Stimulated activated CD8-positive, alpha-beta memory T cell treated with anti-CD3 and anti-CD28 coated beads, Interleukin-15, amount 100 ng/mL, for 24 hours (primary cell): Measurements from ENCODE around the gene ACO2.
"Not testable (repeated sequence)": the region's sequence is repeated elsewhere in the genome, so short reads cannot be mapped to it uniquely, and the experiment has no call there.

Experiments
- DNase-seq: peaks from one replicate; pipeline ENCODE4 v3.0.0-alpha.2; 2020; ENCODE audit warnings: low read depth

Gene ACO2

DNA sequence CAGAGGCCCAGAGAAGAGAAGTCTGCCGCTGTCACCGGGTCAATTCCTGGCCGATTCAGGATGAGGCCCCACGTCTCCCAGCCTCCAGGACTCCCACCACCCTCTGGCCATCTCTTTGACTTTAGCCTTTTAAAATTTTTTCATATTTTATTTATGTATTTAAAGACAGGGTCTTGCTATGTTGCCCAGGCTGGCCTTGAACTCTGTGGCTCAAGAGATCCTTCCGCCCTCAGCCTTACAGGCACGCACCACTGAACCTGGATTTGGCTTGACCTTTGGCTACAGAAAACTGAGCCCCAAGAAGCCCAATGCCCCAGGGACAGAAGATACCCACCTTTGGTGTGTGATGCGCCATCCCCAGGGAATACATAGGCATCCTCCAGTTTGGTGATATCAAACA is 71.4 kb downstream of the ACO2 start:
- DNase-seq: no peak

DNA sequence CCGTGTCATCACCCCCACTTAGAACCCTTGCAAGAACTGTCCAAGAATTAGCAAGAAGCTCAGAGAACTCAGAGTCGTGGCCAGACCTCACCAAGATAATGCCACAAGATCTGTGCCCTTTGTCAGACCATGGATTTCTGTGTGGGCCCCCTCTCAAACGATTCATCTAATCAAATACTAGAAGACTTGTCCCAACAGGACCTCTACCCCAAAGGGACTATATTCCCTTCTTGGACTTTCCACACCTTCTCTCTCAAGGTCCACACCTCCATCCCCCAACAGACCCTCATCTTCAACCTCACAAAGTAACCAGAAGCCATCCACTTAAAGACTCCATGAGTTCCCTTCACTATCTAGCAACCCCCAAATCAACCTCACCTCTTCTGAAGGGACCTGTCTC is 72.6 kb downstream of the ACO2 start:
- DNase-seq: no peak

DNA sequence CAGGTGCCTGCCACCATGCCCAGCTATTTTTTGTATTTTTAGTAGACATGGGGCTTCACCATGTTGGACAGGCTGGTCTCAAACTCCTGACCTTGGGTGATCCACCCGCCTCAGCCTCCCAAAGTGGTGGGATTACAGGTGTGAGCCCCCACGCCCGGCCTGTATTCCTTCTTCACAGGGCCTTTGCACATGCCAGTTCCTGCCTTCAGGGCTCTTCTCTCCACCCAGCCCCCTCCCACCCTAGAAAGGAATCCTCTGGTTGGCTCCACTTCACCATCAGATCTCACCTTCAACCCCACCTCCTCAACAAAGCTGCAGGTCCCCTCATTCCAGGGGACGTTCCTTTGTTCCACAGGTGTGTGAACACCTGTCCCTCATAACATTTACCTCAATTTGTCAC is 73.3 kb downstream of the ACO2 start:
- no peak for DNase-seq

DNA sequence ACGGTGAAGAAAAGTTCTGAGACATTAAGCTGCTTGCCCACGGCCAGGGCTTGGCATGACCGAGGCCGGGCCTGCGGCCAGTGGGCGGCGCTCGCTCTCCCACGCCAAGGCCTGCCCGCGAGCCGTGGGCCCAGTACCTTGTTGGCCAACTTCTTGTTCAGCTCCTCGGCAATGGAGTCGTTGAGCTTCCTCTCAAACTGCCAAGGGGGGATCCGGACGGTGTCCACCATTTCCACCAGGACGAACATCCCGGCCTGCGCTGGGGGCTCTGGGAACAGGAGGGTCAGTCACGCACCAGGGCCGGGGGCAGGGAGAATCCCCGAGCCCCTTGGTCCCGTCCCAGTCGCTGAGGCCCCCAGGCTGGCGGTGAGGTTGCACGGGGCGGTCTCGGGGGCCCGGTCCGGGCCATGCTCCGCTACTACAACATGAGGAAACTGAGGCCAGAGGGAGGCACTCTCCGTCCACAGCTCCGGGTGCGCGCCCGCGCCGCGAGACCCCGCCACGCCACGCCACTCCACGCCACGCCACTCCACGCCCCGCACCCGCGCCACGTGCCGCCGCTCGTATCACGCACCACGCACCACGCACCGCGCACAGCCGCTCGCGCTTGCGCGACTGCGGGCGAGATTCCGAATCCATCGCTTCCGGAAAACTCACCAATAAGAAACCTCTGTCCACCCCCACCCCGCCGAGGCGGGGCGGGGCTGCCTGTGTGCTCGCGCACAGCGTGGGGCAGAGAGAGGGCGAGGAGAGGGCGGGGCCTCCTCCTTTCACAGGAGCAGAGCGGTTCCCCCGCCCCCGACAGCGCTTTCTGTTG is 75.1 kb downstream of the ACO2 start, which contains the start of gene POLR3H:
TSS of gene POLR3H (minus strand) at position 617 of the 817 bp plus-strand sequence. CDS start at position 248, 369 bp downstream.
- peak; percentile 85 for DNase-seq

DNA sequence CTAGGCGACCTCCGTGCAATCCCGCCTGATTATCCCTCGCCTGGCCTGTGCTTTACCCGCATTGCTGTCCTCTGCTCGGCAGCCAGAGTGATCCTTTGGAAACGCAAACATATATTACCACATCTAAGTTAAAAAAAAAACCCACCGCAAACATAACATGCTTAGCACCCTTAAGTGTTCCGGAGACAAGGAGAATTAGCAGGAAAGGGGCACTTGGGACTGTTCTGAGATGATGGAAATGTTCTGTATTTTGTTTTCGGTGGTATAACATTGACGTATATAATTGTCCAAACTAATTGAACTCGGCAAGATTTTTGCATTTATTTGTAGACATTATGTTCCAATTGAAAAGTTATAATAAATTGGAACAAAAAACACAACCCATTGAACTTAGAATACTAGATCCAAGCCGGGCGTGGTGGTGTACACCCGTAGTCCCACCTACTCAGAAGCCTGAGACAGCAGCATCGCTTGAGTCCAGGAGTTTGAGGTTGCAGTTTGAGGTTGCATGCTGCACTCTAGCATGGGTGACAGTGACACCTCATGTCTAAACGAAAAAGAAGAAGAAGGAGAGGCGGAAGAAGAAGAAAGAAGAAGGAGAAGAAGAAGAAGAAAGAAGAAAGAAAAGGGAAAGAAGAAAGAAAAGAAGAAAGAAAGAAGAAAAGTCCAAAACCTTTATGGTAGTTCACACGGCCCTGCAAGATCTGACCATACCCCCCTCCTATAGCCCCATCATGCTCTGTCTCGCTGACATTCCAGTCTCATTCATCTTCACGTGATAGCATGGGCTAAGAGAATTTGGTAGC is 76.0 kb downstream of the ACO2 start:
- no peak for DNase-seq

DNA sequence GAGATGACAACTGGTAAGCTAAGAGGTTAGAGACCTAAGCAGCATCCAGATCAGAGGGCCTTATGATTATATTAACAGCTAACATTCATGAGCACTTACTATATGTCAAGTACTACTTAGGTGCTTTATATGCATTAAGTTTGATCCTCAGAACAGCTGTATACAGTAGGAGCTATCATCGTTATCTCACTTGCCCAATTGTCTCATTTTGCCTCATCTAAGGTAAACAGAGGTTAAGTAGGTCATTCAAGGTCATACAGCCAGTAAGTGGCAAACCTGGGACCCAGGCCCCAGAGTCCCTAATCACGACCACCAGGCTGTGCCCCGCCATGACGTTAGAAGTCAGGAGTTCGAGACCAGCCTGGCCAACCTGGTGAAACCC is 79.9 kb downstream of the ACO2 start:
- no peak for DNase-seq

DNA sequence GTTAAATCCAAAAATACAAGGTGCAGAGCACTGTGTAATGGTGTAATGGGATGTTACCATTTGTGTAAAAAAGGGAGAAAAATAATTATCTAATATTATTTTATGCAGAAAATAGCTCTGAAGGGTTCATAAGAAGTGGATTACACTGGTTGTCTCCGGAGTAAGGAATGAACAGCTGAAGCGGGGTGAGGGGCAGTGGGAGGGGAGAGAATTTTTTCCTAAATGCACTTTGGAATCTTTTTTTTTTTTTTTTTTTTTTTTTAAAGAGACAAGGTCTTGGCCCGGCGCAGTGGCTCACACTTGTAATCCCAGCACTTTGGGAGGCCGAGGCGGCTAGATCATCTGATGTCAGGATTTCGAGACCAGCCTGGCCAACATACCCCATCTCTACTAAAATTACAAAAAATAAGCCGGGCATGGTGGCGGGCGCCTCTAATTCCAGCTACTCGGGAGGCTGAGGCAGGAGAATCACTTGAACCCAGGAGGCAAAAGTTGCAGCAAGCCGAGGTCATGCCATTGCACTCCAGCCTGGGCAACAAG is 82.1 kb downstream of the ACO2 start:
- DNase-seq: no peak

DNA sequence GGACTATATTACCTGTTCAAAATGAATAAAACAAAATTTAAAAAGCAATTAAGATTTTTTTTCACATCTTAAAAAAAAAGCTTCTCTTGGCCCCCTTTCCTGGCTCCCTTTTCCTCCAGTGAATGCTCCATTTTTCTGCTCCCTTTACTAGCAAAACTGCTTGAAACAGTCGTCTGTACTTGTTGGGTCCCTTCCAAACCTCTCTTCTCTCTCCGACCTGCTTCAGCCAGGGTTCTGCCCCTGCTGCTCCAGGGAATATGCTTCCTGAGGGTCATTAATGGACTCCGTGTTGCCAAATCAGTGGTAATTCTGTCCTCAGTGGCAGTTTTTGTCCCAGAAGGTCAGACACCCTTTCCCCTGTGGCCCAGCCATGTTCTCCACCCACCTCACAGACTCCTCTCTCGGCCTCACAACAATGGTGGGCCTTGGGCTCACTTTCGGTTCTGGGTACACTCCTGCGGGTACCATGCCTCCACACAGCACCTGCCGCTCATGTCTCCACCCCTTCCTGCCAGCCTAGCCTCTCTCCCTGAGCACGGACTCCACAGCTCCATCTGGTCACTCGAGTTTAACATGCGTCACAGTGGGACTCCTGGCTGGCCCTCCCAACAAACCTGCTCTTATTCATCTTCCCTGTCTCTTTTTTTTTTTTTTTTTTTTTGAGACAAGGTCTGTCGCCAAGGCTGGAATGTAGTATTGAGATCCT is 83.1 kb downstream of the ACO2 start:
- DNase-seq: no peak

DNA sequence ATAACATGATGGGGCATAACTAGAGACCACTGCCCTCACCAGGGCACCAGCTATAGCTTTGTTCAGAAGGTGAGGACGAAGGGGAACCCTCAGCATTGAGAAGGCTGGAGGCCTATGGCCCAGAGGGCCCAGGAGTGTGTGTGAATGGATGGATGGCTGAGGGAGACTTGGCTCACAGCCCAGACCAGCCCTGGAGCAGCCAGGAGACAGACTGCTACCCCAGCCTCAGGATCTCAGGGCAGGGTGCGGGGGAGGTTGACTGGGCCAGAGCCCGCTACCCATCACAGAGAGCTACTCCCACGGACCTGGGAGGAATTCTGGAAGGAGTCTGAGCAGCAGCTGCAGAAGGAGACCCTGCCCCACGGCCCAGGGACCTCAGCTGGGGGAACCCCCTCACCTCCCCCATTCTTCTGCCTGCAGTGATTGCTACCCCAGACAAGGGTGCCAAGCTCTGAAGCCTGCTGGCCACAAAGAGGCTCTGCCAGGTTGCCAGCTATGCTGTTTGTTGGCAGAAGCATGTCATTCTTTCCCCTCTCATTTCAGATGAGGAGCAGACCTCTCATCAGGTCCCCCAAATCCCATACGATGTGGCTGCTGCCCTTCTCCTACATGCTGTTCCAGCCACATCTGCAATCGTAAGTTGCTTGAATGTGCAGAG is 86.5 kb downstream of the ACO2 start:
- no peak for DNase-seq

DNA sequence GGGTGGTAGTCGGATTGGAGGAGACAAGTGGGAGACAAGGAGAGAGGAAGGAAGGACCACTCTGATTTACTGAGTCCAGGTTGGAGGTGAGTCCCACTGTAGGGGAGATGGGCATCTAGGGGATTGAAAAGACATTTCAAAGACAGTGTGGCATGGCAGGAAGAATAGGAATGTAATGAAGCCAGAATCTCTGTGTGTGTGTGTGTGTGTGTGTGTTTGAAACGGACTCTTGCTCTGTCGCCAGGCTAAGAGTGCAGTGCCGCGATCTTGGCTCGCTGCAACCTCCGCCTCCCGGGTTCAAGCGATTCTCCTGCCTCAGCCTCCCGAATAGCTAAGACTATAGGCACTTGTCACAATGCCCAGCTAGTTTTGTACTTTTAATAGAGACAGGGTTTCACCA is 87.6 kb downstream of the ACO2 start:
- no peak for DNase-seq

DNA sequence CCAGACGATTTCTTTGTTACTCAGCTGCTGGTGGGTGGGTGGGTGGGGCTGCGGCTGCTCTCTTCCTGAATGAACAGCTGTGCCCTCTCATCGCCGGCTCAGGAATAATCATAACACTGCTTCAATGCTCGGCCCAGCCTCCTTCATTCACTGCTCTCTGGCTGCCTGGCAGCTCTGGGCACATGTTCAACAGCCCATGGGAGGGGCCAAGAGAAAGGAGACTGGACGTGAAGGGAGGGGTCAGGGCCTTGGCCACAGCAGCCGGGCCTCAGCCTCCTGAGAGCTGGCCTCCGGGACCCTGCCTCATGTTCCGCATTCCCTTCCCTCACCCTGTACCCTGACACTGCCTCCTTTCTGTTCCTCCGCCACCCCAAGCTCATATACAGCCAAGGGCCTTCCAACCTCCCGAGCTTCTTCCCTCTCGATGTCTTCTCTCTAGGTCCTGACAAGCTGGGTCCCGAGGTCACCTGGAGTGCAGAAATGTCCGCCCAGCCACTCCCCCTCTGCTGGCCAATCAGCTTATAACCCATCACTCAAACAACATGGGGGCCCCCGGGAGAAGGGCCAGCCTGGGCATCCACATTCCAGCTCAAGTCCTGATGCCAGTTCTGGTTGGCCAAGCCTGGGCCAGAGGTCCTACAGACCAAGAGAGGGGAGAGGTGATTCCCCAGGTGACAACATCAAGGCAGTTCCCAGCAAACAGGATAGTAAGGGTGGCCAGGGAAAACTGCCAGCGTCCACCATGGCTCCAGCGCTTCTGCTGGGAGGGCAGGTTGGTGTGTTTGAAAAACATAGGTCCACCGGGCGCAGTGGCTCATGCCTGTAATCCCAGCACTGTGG is 88.7 kb downstream of the ACO2 start:
- DNase-seq: no peak

DNA sequence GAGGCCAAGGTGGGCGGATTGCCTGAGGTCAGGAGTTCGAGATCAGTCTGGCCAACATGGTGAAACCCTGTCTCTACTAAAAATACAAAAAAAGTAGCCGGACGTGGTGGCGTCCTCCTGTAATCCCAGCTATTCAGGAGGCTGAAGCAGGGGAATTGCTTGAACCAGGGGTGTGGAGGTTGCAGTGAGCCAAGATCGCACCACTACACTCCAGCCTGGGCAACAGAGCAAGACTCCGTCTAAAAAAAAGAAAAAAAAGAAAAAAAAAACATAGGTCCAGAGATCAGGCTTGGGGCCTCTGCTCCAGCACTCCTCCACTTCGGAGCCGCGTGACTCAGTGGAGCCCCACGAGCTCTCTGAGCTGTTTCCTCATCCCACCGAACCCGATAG is 89.3 kb downstream of the ACO2 start:
- DNase-seq: not testable (repeated sequence)

DNA sequence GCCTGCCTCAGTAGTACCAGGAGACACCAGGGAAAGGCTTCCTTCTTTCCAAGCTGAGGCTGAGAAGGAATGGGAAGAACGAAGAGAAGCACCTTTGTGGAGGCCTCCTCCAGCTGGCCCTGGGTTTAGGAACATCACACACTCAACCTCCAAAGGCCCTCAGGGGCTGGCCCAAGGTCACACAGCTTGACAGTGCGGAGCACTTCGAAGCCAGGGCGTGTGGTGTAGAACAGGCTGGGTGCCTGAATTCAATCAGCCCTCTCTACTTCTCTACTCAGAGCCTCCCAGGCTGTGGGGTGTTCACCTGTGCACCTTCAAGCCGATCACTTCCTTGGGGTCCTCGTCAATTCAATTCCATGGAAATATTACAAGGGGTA is 91.2 kb downstream of the ACO2 start:
- no peak for DNase-seq

DNA sequence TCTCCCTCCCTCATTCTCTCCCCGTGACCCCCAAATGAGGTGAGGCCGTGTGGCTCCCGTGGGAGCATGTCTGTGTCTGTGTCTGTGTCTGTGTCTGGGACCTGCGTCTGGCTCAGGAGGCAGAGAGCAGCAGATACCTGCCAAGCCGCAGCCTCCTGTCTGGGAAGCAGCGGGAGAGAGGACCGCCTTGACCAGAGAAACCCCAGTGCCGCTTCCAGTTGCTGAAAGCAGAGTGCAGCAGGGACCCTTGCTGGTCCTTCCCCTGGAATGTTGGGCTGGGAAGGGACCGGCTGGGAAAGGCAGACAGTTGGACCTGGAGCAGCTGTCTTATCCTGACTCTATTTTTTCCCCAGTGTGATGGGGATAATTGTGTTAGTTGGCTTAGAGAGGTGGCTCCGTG is 92.4 kb downstream of the ACO2 start:
- no peak for DNase-seq

DNA sequence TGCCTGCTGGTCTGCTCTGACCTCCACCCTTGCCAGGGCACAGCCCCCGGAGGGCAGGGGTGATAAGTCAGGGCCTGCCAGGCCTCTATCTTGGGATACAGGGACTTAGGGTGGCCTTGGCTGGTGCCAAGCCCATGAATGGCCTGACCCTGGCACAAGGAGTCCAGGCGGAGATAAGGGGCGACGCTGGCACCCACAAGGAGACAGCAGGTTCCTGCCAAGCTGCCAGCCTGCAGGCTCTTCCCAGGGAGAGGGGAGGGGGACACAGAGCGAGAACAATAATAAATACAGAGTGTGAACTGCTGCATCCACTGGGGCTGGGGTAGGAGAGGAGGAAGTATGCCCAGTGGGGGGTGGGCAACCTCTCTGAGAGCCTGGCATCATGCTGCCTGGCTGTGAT is 92.9 kb downstream of the ACO2 start:
- DNase-seq: no peak

DNA sequence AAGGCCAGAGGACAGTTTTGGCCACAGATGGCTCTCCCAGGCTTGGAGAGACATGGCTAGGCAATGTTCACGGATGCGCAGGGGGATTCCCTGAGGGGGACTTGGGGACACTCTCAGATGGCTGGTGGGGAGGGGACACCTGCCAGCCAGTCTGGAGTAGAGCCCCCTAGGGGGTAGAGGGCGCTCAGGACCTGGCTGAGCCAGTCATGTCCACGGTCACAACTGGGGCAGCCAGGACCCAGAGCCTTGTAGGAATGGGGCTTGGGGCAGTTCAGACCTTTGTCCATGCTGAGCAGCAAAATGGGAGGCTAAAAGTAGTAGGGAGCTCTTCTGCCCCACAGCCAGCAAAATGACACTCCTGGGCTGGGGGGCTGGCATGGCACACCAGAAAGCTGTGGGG is 93.5 kb downstream of the ACO2 start:
- no peak for DNase-seq

DNA sequence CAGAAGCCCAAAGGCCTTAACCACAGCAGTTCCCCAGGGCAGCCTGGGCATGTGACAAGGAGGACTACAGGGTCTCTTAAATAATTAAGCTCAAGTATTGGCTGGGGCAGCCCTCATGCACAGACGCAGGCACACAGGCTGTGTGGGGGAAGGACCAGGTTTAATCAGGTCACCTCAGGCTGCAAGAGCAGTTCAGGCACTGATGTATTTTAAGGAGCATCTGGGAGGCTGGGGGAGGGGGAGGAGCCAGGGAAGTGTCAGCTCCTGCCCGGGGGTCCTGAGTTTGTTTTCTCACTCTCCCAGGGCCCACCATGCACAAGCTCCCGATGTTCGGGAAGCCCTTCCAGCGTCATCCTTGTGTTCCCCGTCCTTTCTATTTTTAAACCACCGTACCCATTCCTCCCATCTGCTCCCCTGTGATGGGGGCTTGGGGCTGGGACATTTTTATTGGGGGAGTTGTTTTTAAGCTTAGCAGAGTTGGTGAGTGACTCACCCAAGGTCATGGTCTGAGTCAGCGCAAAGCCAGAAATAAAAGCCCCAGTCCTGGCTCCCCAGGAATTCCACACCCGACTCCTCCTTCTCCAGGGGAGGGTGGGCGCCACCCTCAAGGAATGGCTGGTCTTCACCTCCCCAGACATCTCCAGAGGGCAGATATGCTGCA is 94.3 kb downstream of the ACO2 start:
- no peak for DNase-seq

DNA sequence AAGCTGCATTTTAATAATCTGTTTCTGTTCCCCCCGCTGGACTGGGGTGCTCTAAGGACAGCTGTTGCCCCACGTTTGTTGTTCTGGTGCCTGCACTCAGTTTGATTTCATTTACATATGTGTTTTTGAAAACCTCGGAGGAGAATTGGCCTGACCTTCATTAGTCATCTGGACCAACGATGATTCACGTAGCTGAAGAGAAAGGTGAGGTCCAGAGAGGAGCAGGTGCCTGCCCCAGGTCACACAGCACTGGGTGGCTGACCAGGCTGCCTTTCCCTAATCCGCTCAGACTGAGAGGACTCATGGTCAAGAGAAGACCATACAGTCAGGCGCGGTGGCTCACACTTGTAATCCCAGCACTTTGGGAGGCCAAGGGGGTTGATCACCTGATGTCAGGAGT is 95.6 kb downstream of the ACO2 start:
- DNase-seq: no peak

DNA sequence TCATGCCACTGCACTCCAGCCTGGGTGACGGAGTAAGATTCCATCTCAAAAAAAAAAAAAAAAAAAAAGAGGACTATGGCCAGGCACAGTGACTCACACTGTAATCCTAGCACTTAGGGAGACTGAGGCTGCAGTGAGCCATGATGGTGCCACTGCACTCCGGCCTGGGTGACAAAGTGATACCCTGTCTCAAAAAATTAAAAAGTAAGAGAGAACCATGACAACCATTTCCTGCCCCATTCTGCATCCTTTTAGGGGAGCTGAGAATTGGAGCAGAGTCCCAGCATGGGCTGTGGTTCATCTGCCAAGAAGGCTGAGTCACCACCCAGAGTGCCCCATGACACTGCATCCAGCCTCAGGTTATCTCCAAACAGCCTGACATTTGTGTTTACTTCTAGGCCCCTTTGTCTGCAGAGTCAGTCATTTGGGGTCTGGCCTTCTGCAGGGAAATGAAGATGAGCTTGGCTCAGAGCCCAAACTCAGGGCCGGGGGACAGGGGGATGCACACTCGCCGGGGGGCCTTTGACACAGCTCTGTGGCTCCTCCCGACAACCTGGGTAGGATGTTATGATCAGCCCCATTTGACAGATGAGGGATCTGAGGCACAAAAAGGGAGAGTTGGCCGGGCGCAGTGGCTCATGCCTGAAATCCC is 96.6 kb downstream of the ACO2 start:
- DNase-seq: no peak

DNA sequence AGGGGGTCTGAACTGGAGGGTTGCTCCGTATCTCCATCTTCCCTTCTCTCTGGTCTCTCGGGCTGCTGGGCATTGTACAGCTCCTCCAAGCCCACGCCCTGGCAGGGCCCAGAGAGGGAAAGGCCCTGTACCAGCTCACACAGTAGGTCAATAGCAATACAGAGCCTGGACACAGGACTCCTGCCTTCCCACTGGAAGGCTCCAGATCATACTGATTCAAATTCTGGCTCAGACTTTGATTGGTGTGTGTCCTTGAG is 98.5 kb downstream of the ACO2 start:
- no peak for DNase-seq
